Activated T-cell treated with anti-CD3 and anti-CD28 coated beads, Interleukin-2, amount 50 U/mL, for 72 hours (primary cell): ENCODE results near the gene GRPEL2. TPM values are rescaled to one million over a fixed set of nuclear protein-coding genes. Genes with fewer than 3 reads are reported as not detected.

Source experiments
- ATAC-seq, 2 donors: fragments of 150-1000 bp; cut with Tn5 transposase; replicated peaks in 1 of 2; 2 replicates each; pipeline ENCODE4 v1.10.0; 2021; ENCODE audit warnings: moderate library complexity in 2 of 2, mild to moderate bottlenecking in 1 of 2
- DNase-seq, 2 donors: peaks; one replicate each; pipeline ENCODE4 v3.0.0; 2021 to 2022; ENCODE audit warnings: mixed read lengths in 1 of 2
- H3K27ac Mint-ChIP-seq: one replicate; pipeline ENCODE4 v1.8.0; 2022; ENCODE audit warnings: mild to moderate bottlenecking, moderate library complexity, mixed read lengths
- H3K27me3 Mint-ChIP-seq: one replicate; pipeline ENCODE4 v1.8.0; 2022; ENCODE audit warnings: low read depth, mixed read lengths
- H3K36me3 Mint-ChIP-seq, 2 donors: one replicate each; pipeline ENCODE4 v1.8.0; 2022; ENCODE audit warnings: mixed read lengths in 2 of 2, mild to moderate bottlenecking in 1 of 2; ENCODE audit not compliant: insufficient read depth in 2 of 2
- H3K4me1 Mint-ChIP-seq: one replicate; pipeline ENCODE4 v1.8.0; 2022; ENCODE audit warnings: low read depth, mixed read lengths
- H3K4me3 Mint-ChIP-seq, 2 donors: one replicate each; pipeline ENCODE4 v1.8.0; 2022; ENCODE audit warnings: mild to moderate bottlenecking in 2 of 2, mixed read lengths in 2 of 2, moderate library complexity in 2 of 2
- H3K9me3 Mint-ChIP-seq, 2 donors: one replicate each; pipeline ENCODE4 v1.8.0; 2022; ENCODE audit warnings: mixed read lengths in 2 of 2
- total RNA-seq, 2 donors: library from RNA; stranded (reverse); gene quantifications; one replicate each; pipeline ENCODE4 v1.2.3, GENCODE V29; 2022

Gene GRPEL2
- total RNA-seq, 2 donors from 2014 or later = 39.6 to 42.7 TPM

GRCh38 chr5:149309354-149309753, 35.9 kb upstream of the GRPEL2 start:
- H3K4me1 Mint-ChIP-seq = peaks cover 5% of the 10 kb centered on the region
- no peaks in the 10 kb centered on the region for H3K27me3 Mint-ChIP-seq
- no peaks in the 10 kb centered on the region for H3K36me3 Mint-ChIP-seq
- DNase-seq (no peak), ATAC-seq (no peak)
- no peaks in the 10 kb centered on the region for H3K9me3 Mint-ChIP-seq
- no peak overlapping the region for H3K27ac Mint-ChIP-seq
- H3K4me3 Mint-ChIP-seq = no peak overlapping the region

GRCh38 chr5:149310488-149310887, 34.8 kb upstream of the GRPEL2 start:
- DNase-seq (no peak), ATAC-seq (no peak)
- Mint-ChIP-seq H3K4me1 (peaks cover 5% of the 10 kb centered on the region), H3K9me3 (no peaks in the 10 kb centered on the region), H3K27ac (no peak overlapping the region), H3K36me3 (no peaks in the 10 kb centered on the region), H3K4me3 (no peak overlapping the region), H3K27me3 (no peaks in the 10 kb centered on the region)

GRCh38 chr5:149310947-149311658, 34.2 kb upstream of the GRPEL2 start:
- Mint-ChIP-seq H3K4me1 (peaks cover 5% of the 10 kb centered on the region), H3K27ac (no peak overlapping the region), H3K27me3 (no peaks in the 10 kb centered on the region), H3K36me3 (no peaks in the 10 kb centered on the region), H3K9me3 (no peaks in the 10 kb centered on the region), H3K4me3 (no peak overlapping the region)
- ATAC-seq = no peak
- DNase-seq = no peak

GRCh38 chr5:149313151-149313841, 32.0 kb upstream of the GRPEL2 start:
- no peaks in the 10 kb centered on the region for H3K27me3 Mint-ChIP-seq
- peaks cover 5% of the 10 kb centered on the region for H3K4me1 Mint-ChIP-seq
- no peak overlapping the region for H3K4me3 Mint-ChIP-seq
- no peaks in the 10 kb centered on the region for H3K36me3 Mint-ChIP-seq
- DNase-seq (no peak), ATAC-seq (no peak)
- no peaks in the 10 kb centered on the region for H3K9me3 Mint-ChIP-seq
- H3K27ac Mint-ChIP-seq = no peak overlapping the region

GRCh38 chr5:149314571-149315111, 30.7 kb upstream of the GRPEL2 start:
- Mint-ChIP-seq H3K36me3 (no peaks in the 10 kb centered on the region), H3K27me3 (no peaks in the 10 kb centered on the region), H3K9me3 (no peaks in the 10 kb centered on the region), H3K27ac (no peak overlapping the region), H3K4me1 (peaks cover 5% of the 10 kb centered on the region), H3K4me3 (no peak overlapping the region)
- ATAC-seq (no peak), DNase-seq (no peak)

GRCh38 chr5:149315753-149316152, 29.5 kb upstream of the GRPEL2 start:
- no peaks in the 10 kb centered on the region for H3K9me3 Mint-ChIP-seq
- no peak for ATAC-seq
- H3K27ac Mint-ChIP-seq = no peak overlapping the region
- peaks cover 5% of the 10 kb centered on the region for H3K4me1 Mint-ChIP-seq
- H3K36me3 Mint-ChIP-seq = no peaks in the 10 kb centered on the region
- H3K27me3 Mint-ChIP-seq = no peaks in the 10 kb centered on the region
- no peak overlapping the region for H3K4me3 Mint-ChIP-seq
- no peak for DNase-seq

GRCh38 chr5:149317281-149318048, 27.8 kb upstream of the GRPEL2 start:
- DNase-seq = peak; percentile 13 to 27
- peak; percentile 45 to 56 for ATAC-seq
- H3K9me3 Mint-ChIP-seq = no peaks in the 10 kb centered on the region
- H3K27me3 Mint-ChIP-seq = no peaks in the 10 kb centered on the region
- no peak overlapping the region for H3K4me3 Mint-ChIP-seq
- H3K4me1 Mint-ChIP-seq = no peaks in the 10 kb centered on the region
- no peak overlapping the region for H3K27ac Mint-ChIP-seq
- H3K36me3 Mint-ChIP-seq = no peaks in the 10 kb centered on the region

- Mint-ChIP-seq H3K4me3 (no peak overlapping the region), H3K9me3 (no peaks in the 10 kb centered on the region), H3K4me1 (no peaks in the 10 kb centered on the region), H3K27me3 (no peaks in the 10 kb centered on the region), H3K27ac (no peak overlapping the region), H3K36me3 (no peaks in the 10 kb centered on the region)
- ATAC-seq (no peak), DNase-seq (no peak)
Observed at GRCh38 chr5:149319174-149319573, 26.1 kb upstream of the GRPEL2 start.

- H3K27me3 Mint-ChIP-seq = no peaks in the 10 kb centered on the region
- H3K4me3 Mint-ChIP-seq = no peak overlapping the region
- no peaks in the 10 kb centered on the region for H3K9me3 Mint-ChIP-seq
- H3K36me3 Mint-ChIP-seq = no peaks in the 10 kb centered on the region
- ATAC-seq = no peak
- no peak for DNase-seq
- H3K4me1 Mint-ChIP-seq = no peaks in the 10 kb centered on the region
- no peak overlapping the region for H3K27ac Mint-ChIP-seq
Observed at GRCh38 chr5:149320791-149321330, 24.4 kb upstream of the GRPEL2 start.

GRCh38 chr5:149322518-149322917, 22.8 kb upstream of the GRPEL2 start:
- no peak overlapping the region for H3K4me3 Mint-ChIP-seq
- H3K27me3 Mint-ChIP-seq = no peaks in the 10 kb centered on the region
- DNase-seq (no peak), ATAC-seq (no peak)
- H3K9me3 Mint-ChIP-seq = no peaks in the 10 kb centered on the region
- H3K4me1 Mint-ChIP-seq = no peaks in the 10 kb centered on the region
- no peaks in the 10 kb centered on the region for H3K36me3 Mint-ChIP-seq
- H3K27ac Mint-ChIP-seq = no peak overlapping the region

GRCh38 chr5:149323210-149323609, 22.1 kb upstream of the GRPEL2 start:
- no peaks in the 10 kb centered on the region for H3K36me3 Mint-ChIP-seq
- no peaks in the 10 kb centered on the region for H3K27me3 Mint-ChIP-seq
- ATAC-seq (no peak), DNase-seq (no peak)
- no peak overlapping the region for H3K27ac Mint-ChIP-seq
- no peaks in the 10 kb centered on the region for H3K4me1 Mint-ChIP-seq
- no peaks in the 10 kb centered on the region for H3K9me3 Mint-ChIP-seq
- H3K4me3 Mint-ChIP-seq = no peak overlapping the region

GRCh38 chr5:149323621-149324205, 21.6 kb upstream of the GRPEL2 start:
- no peaks in the 10 kb centered on the region for H3K36me3 Mint-ChIP-seq
- no peaks in the 10 kb centered on the region for H3K27me3 Mint-ChIP-seq
- H3K4me1 Mint-ChIP-seq = no peaks in the 10 kb centered on the region
- no peak overlapping the region for H3K4me3 Mint-ChIP-seq
- ATAC-seq = no peak
- H3K9me3 Mint-ChIP-seq = no peaks in the 10 kb centered on the region
- DNase-seq = no peak
- peak overlapping the region; percentile 40 for H3K27ac Mint-ChIP-seq

GRCh38 chr5:149324641-149325040, 20.7 kb upstream of the GRPEL2 start:
- no peak overlapping the region for H3K27ac Mint-ChIP-seq

More at GRCh38 chr5:149324641-149325040, 20.7 kb upstream of the GRPEL2 start:
- H3K27me3 Mint-ChIP-seq = no peaks in the 10 kb centered on the region
- DNase-seq = no peak
- ATAC-seq = no peak
- H3K36me3 Mint-ChIP-seq = no peaks in the 10 kb centered on the region
- H3K9me3 Mint-ChIP-seq = no peaks in the 10 kb centered on the region
- H3K4me3 Mint-ChIP-seq = no peak overlapping the region
- no peaks in the 10 kb centered on the region for H3K4me1 Mint-ChIP-seq
